Parathyroid adenoma (tissue), 2 donors: ENCODE measurements around the gene PAQR5.

Experiments
- H2AFZ ChIP-seq: fragments of 300-600 bp; sonication (generic); one replicate; pipeline ENCODE4 v1.7.0; 2017; ENCODE audit warnings: antibody characterized with exemption, mild to moderate bottlenecking
- H3K27ac ChIP-seq: fragments of 300-600 bp; sonication (generic); one replicate; pipeline ENCODE4 v1.7.0; 2017
- H3K27me3 ChIP-seq: fragments of 300-600 bp; sonication (generic); one replicate; pipeline ENCODE4 v1.7.0; 2017; ENCODE audit warnings: low read length; ENCODE audit not compliant: control insufficient read depth, insufficient read depth
- H3K36me3 ChIP-seq: fragments of 300-600 bp; sonication (generic); one replicate; pipeline ENCODE4 v1.7.0; 2017; ENCODE audit warnings: low read length; ENCODE audit not compliant: control insufficient read depth, insufficient read depth
- H3K4me1 ChIP-seq: fragments of 300-600 bp; sonication (generic); one replicate; pipeline ENCODE4 v1.7.0; 2017; ENCODE audit warnings: control low read depth
- H3K4me2 ChIP-seq: fragments of 300-600 bp; sonication (generic); one replicate; pipeline ENCODE4 v1.7.0; 2017; ENCODE audit warnings: low read length
- H3K4me3 ChIP-seq: fragments of 300-600 bp; sonication (generic); one replicate; pipeline ENCODE4 v1.7.0; 2017; ENCODE audit warnings: low read depth, low read length
- H3K79me2 ChIP-seq: fragments of 300-600 bp; sonication (generic); one replicate; pipeline ENCODE4 v1.7.0; 2017; ENCODE audit warnings: control low read depth
- H3K9ac ChIP-seq: fragments of 300-600 bp; sonication (generic); one replicate; pipeline ENCODE4 v1.7.0; 2017; ENCODE audit warnings: mild to moderate bottlenecking
- H3K9me3 ChIP-seq: fragments of 300-600 bp; sonication (generic); one replicate; pipeline ENCODE4 v1.7.0; 2017; ENCODE audit warnings: low read length; ENCODE audit not compliant: control insufficient read depth
- CTCF ChIP-seq: fragments of 300-600 bp; sonication (generic); IDR thresholded peaks from one replicate; pipeline ENCODE4 v1.7.0; 2017; ENCODE audit warnings: antibody characterized with exemption, mild to moderate bottlenecking
- donor health status: primary hyperparathyroidism.

Gene PAQR5

GRCh38 chr15:69395991-69396390 lies 97.3 kb downstream of the PAQR5 start:
- Histone ChIP-seq H3K4me2 (no peak overlapping the region), H3K4me3 (no peak overlapping the region), H2AFZ (no peak overlapping the region), H3K27ac (no peak overlapping the region), H3K4me1 (peaks cover 19% of the 10 kb centered on the region), H3K9me3 (no peaks in the 10 kb centered on the region), H3K79me2 (peaks cover 2% of the 10 kb centered on the region), H3K27me3 (no peaks in the 10 kb centered on the region), H3K9ac (no peak overlapping the region), H3K36me3 (no peaks in the 10 kb centered on the region)
- no peak for TF ChIP-seq CTCF

- H3K9ac ChIP-seq, result no peak overlapping the region
- no peak for TF ChIP-seq CTCF
- no peaks in the 10 kb centered on the region for H3K36me3 ChIP-seq
- peaks cover 2% of the 10 kb centered on the region for H3K79me2 ChIP-seq
- no peaks in the 10 kb centered on the region for H3K27me3 ChIP-seq
- H3K4me2 ChIP-seq, result no peak overlapping the region
- H2AFZ ChIP-seq, result no peak overlapping the region
- no peak overlapping the region for H3K4me3 ChIP-seq
- peaks cover 8% of the 10 kb centered on the region for H3K4me1 ChIP-seq
- H3K9me3 ChIP-seq, result no peaks in the 10 kb centered on the region
- no peak overlapping the region for H3K27ac ChIP-seq
Observed at GRCh38 chr15:69398491-69398891, 99.8 kb downstream of the PAQR5 start.

GRCh38 chr15:69400850-69401249 lies 102.1 kb downstream of the PAQR5 start:
- Histone ChIP-seq H3K27ac (no peak overlapping the region), H3K9me3 (no peaks in the 10 kb centered on the region), H3K36me3 (no peaks in the 10 kb centered on the region), H3K27me3 (no peaks in the 10 kb centered on the region), H3K4me1 (no peaks in the 10 kb centered on the region), H3K4me3 (no peak overlapping the region), H3K4me2 (no peak overlapping the region), H3K79me2 (peaks cover 2% of the 10 kb centered on the region), H3K9ac (no peak overlapping the region), H2AFZ (no peak overlapping the region)
- no peak for TF ChIP-seq CTCF

- H3K79me2 ChIP-seq, result no peaks in the 10 kb centered on the region
- no peak overlapping the region for H3K4me2 ChIP-seq
- no peak overlapping the region for H3K4me3 ChIP-seq
- no peak overlapping the region for H2AFZ ChIP-seq
- no peaks in the 10 kb centered on the region for H3K27me3 ChIP-seq
- no peak overlapping the region for H3K27ac ChIP-seq
- no peak overlapping the region for H3K9ac ChIP-seq
- TF ChIP-seq CTCF, result no peak
- peaks cover 3% of the 10 kb centered on the region for H3K4me1 ChIP-seq
- H3K9me3 ChIP-seq, result no peaks in the 10 kb centered on the region
- no peaks in the 10 kb centered on the region for H3K36me3 ChIP-seq
Observed at GRCh38 chr15:69402816-69403215, 104.1 kb downstream of the PAQR5 start.

- Histone ChIP-seq H3K4me1 (peaks cover 4% of the 10 kb centered on the region), H3K27me3 (no peaks in the 10 kb centered on the region), H3K4me2 (no peak overlapping the region), H3K4me3 (no peak overlapping the region), H2AFZ (no peak overlapping the region), H3K27ac (no peak overlapping the region), H3K79me2 (no peaks in the 10 kb centered on the region), H3K9me3 (no peaks in the 10 kb centered on the region), H3K9ac (no peak overlapping the region), H3K36me3 (no peaks in the 10 kb centered on the region)
- no peak for TF ChIP-seq CTCF
Observed at GRCh38 chr15:69403594-69403993, 104.9 kb downstream of the PAQR5 start.
